Thoracic aorta (tissue), 2 donors: ENCODE results near the gene ERG. TPM values are rescaled to one million over a fixed set of nuclear protein-coding genes. Genes with fewer than 3 reads are reported as not detected.
A peak's percentile ranks its signal among the peaks of the same experiment; 100 is the strongest.

ENCODE experiments used
- ATAC-seq: fragments of 150-250 bp; one replicate; pipeline ENCODE4 v1.8.0; 2017; ENCODE audit warnings: low read depth; ENCODE audit not compliant: insufficient number of reproducible peaks, low FRiP score
- DNase-seq: peaks from one replicate; pipeline ENCODE4 v3.0.0-alpha.2; 2020; ENCODE audit warnings: low spot score
- H3K27ac ChIP-seq, 2 donors: fragments of 200-600 bp; sonication (generic); 1 replicate in 1 of 2; 2 replicates in 1 of 2; pipeline ENCODE4 v1.5.1; 2016; ENCODE audit warnings: mild to moderate bottlenecking in 2 of 2, moderate library complexity in 2 of 2
- H3K27me3 ChIP-seq: fragments of 200-600 bp; sonication (generic); replicated peaks from 2 replicates; pipeline ENCODE4 v1.6.0; 2016; ENCODE audit warnings: mild to moderate bottlenecking; ENCODE audit not compliant: insufficient read depth
- H3K36me3 ChIP-seq: fragments of 200-600 bp; sonication (generic); one replicate; pipeline ENCODE4 v1.5.1; 2016
- H3K4me1 ChIP-seq, 2 donors: fragments of 200-600 bp; sonication (generic); 1 replicate in 1 of 2; 2 replicates in 1 of 2; pipeline versions ENCODE4 v1.5.1 to v1.6.0; 2016; ENCODE audit warnings: low read depth in 2 of 2, mild to moderate bottlenecking in 1 of 2; ENCODE audit not compliant: control insufficient read depth in 1 of 2
- H3K4me3 ChIP-seq: fragments of 200-600 bp; sonication (generic); 2 replicates; pipeline ENCODE4 v1.5.1; 2016; ENCODE audit warnings: mild to moderate bottlenecking
- H3K9me3 ChIP-seq: fragments of 200-600 bp; sonication (generic); 2 replicates; pipeline ENCODE4 v1.5.1; 2016
- total RNA-seq, 2 donors: library from RNA; depleted of rRNA; stranded (reverse); fragments of >200 nt; gene quantifications; one replicate each; pipeline versions ENCODE4 v1.1.0 to v1.2.3, GENCODE V29; 2016
- TF ChIP-seq, protein P1 (sequence below): fragments of 200-600 bp; sonication (generic); IDR thresholded peaks from one replicate; pipeline ENCODE4 v1.5.1; 2019; ENCODE audit warnings: antibody characterized with exemption

The ERG gene
- 100 to 1,000 TPM in 1 of 2 donors, 10 to 100 TPM in 1; 40.2 to 177 TPM for total RNA-seq

DNA sequence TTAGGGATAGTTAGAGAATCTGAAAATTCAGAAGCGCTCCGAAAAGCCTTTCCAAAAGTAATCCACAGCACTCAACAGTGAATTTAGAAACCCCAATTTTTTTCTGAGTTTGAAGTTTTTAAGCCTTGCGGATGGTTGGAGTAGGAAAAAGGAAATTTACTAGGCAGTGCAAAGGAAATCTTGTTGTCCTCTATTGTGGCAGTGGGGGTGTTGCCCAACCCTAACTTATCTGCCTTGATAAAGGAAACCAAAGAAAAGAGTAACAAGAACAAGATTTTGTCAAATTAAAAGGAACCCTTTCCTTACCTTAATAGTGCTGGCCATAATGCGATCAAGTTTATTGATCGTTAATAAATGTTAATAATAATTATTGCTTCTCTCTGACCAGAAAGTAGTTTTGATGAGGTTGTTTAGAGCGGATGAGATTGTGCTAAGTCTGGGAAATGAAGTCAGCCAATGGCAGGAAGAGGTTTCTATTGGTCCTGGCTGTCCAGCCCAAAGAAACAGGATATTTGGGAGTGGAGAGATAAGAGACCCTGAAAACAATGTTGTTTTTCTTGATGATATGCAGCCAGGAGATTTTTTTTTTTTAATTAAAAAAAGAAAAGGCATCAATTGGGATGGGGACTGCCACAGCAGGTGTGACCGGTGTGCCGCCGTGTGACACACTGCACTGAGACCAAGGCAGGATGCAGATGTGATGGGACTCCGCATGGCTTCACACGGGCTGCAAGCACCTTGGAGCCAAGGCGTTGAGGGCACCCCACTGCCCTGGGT is at the start of gene ERG:
ERG (minus strand) TSS at position 421 of the 777 bp plus-strand sequence; CDS start at position 324, 97 bp downstream.
- Histone ChIP-seq H3K4me1 (peaks cover 47 to 94% of the 10 kb centered on the region in 2 donors), H3K9me3 (no peaks in the 10 kb centered on the region)
- no peak for ATAC-seq

DNA sequence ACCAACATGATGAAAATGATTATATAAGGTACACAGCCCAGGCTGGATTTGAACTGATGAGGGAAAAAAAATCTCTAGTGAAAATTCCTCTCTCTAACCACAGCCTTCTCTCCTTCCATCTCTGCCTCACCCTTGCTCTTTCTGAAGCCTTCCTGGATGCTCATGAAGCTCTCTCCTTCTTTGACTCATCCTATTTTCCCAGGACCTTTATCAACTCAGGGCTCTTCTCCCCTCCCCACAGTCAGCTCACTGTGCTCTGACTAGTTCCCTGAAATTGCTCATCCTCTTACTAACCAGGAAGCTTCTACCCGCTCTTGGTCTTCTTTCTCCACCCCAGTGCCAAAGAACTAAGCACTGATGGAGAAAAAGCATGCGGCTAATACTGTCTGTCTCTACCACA is 46.4 kb upstream of the ERG start:
- Histone ChIP-seq H3K4me1 (no peaks in the 10 kb centered on the region), H3K9me3 (no peaks in the 10 kb centered on the region), H3K36me3 (no peaks in the 10 kb centered on the region), H3K27ac (no peak overlapping the region), H3K4me3 (no peak overlapping the region), H3K27me3 (no peaks in the 10 kb centered on the region)
- ATAC-seq = no peak
- DNase-seq = no peak
- TF ChIP-seq, protein P1, sequence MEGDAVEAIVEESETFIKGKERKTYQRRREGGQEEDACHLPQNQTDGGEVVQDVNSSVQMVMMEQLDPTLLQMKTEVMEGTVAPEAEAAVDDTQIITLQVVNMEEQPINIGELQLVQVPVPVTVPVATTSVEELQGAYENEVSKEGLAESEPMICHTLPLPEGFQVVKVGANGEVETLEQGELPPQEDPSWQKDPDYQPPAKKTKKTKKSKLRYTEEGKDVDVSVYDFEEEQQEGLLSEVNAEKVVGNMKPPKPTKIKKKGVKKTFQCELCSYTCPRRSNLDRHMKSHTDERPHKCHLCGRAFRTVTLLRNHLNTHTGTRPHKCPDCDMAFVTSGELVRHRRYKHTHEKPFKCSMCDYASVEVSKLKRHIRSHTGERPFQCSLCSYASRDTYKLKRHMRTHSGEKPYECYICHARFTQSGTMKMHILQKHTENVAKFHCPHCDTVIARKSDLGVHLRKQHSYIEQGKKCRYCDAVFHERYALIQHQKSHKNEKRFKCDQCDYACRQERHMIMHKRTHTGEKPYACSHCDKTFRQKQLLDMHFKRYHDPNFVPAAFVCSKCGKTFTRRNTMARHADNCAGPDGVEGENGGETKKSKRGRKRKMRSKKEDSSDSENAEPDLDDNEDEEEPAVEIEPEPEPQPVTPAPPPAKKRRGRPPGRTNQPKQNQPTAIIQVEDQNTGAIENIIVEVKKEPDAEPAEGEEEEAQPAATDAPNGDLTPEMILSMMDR = no peak

More for the DNA sequence above, at the start of gene ERG:
- Histone ChIP-seq H3K4me3 (peak within 1 kb of the TSS; percentile 43), H3K36me3 (no peaks in the 10 kb centered on the region), H3K27ac (peak within 1 kb of the TSS; percentile 78 to 80), H3K27me3 (no peaks in the 10 kb centered on the region)
- TF ChIP-seq, protein P1 = no peak
- DNase-seq = no peak

DNA sequence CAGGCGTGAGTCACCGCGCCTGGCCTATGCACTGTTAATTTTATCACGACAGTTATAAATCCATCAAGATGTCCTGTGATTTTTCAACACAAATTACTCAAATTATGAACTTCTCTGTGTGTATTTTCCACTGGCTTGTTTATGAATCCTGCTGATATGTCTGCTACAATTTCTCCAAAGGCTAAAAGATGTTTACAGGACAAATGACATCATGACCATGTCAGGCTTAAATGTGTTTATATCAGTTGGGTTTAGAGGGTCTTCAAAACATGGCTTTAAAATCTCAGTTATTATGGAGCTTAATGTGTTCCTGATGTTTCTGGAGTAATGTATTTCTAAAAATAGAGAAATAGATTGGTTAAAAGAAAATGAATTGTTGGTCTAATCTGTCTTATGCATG is 44.0 kb upstream of the ERG start:
- Histone ChIP-seq H3K9me3 (no peaks in the 10 kb centered on the region), H3K27ac (no peak overlapping the region), H3K27me3 (no peaks in the 10 kb centered on the region), H3K4me3 (no peak overlapping the region), H3K36me3 (no peaks in the 10 kb centered on the region), H3K4me1 (peaks cover 7 to 15% of the 10 kb centered on the region in 2 donors)
- ATAC-seq (no peak), DNase-seq (no peak)
- TF ChIP-seq, protein P1 = no peak

DNA sequence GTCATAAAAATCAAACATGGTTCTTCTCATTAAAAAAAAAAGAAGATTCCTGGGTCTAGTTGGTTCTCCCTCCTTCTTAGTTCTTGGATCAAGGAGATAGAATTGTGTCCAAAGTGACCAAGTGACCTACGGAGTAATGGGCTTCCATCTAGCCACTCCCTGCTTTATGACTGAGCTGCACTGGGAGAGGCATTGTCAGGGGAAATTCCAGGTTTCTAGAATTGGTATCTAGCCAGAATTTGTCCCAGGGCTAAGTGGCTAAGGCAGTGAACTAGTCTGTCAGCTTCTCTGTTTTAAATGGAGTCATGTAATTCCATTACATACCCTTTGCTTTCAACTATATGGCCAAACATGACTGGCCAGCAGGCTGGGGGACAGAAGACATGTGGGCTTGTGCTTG is 40.1 kb upstream of the ERG start:
- no peaks in the 10 kb centered on the region for H3K27me3 ChIP-seq
- no peak for DNase-seq
- no peak for ATAC-seq
- H3K27ac ChIP-seq = peak overlapping the region in 1 of 2 donors; percentile 39
- H3K4me3 ChIP-seq = no peak overlapping the region
- H3K4me1 ChIP-seq = peaks cover 7 to 19% of the 10 kb centered on the region in 2 donors
- H3K36me3 ChIP-seq = no peaks in the 10 kb centered on the region
- TF ChIP-seq, protein P1 = no peak
- no peaks in the 10 kb centered on the region for H3K9me3 ChIP-seq

GRCh38 chr21:38534591-38534990 is 36.3 kb upstream of the ERG start:
- Histone ChIP-seq H3K27ac (no peak overlapping the region), H3K36me3 (no peaks in the 10 kb centered on the region), H3K9me3 (no peaks in the 10 kb centered on the region), H3K27me3 (no peaks in the 10 kb centered on the region), H3K4me1 (peaks cover 10 to 46% of the 10 kb centered on the region in 2 donors), H3K4me3 (no peak overlapping the region)
- DNase-seq = no peak
- TF ChIP-seq, protein P1 = no peak
- no peak for ATAC-seq
